ENCODE results near the gene WFDC10A.
"Not testable (repeated sequence)": the region's sequence is repeated elsewhere in the genome, so short reads cannot be mapped to it uniquely, and the experiment has no call there.

The WFDC10A gene

DNA sequence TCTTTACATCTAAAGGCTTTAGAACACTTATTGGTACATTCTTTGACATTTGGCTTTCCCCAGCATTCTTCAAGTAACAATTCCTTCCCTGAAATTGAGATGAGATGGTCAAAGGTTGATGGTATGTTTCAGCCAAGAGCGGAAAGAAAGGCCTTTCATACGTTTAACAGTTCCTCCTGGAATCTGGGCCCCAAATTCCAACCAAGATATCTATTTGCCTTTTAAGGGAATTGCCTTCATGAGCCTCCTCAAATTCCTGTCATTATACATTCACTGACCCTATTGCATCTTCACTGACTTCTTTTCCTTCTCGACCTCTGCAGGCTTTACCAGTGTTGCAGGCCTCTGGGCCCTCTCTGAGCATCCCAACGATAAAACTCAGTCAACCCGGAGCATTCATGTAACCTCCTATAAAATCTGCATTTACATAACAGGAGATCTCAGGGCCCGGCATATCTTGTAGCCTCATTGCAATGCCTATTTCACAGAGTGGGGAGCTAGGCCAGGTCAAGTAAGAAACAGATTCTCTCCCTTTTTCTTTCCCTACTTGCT, 19.8 kb downstream of the WFDC10A start:
- DNase-seq (ENCODE audit: low read depth) = no peak

DNA sequence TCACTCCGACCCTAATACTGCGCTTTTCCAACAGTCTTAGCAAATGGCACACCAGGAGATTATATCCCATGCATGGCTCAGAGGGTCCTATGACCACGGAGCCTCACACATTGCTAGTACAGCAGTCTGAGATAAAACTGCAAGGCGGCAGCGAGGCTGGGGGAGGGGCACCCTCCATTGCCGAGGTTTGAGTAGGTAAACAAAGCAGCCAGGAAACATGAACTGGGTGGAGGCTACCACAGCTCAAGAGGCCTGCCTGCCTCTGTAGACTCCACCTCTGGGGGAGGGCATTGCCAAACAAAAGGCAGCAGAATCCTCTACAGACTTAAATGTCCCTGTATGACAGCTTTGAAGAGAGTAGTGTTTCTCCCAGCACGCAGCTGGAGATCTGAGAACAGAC, 22.2 kb downstream of the WFDC10A start:
- DNase-seq (ENCODE audit: low read depth) = not testable (repeated sequence)

DNA sequence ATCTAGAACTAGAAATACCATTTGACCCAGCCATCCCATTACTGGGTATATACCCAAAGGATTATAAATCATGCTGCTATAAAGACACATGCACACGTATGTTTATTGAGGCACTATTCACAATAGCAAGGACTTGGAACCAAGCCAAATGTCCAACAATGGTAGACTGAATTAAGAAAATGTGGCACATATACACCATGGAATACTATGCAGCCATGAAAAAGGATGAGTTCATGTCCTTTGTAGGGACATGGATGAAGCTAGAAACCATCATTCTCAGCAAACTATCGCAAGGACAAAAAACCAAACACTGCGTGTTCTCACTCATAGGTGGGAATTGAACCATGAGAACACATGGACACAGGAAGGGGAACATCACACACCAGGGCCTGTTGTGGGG, 27.5 kb downstream of the WFDC10A start:
- not testable (repeated sequence) for DNase-seq (ENCODE audit: low read depth)

DNA sequence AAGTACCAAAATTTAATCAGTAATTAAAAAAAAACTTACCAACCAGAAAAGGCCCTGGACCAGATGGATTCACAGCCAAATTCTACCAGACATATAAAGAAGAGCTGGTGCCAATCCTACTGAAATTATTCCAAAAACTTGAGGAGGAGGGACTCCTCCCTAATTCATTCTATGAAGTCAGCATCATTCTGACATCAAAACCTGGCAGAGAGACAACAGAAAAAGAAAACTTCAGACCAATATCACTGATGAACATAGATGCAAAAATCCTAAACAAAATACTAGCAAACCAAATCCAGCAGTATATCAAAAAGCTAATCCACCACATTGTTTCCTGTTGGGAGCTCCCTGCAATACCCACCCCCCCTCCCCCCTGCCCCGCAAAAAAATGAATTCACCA, 40.6 kb downstream of the WFDC10A start, which contains the start of gene WFDC11:
WFDC11 (minus strand) TSS at position 101 of the 400 bp plus-strand sequence. CDS start 19,639 bp downstream, outside the sequence.
- DNase-seq (ENCODE audit: low read depth) = no peak

DNA sequence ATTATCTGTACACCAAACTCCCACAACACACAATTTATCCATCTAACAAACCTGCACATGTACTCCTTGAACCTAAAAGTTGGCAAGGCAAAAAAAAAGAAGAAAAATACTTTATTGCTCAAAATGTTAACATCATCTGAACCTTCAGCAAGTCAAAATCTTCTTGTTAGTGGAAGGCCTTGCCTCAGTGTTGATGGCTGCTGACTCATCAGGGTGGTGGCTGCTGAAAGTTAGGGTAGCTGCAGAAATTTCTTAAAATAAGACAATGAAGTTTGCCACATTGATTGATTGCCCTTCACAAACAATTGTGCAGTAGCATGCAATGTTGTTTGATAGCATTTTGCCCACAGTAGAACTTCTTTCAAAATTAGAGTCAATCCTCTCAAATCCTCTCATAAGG, 43.2 kb downstream of the WFDC10A start:
- no peak for DNase-seq (ENCODE audit: low read depth)

DNA sequence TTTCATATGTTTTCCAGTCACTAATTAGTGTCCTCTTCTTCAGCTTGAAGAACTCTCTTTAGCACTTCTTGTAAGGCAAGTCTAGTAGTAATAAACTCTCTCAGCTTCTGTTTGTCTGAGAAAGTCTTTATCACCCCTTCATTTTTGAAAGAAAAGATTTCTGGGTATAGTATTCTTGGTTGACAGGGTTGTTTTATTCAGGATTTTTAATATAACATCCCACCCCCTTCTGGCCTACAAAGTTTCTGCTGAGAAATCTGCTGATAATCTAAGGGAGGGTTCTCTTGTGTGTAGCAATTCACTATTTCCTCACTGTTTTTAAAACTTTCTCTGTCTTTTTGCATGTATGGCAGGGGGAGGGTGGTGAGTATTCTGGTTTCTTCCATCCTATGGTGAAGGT, 50.1 kb downstream of the WFDC10A start:
- no peak for DNase-seq (ENCODE audit: low read depth)
